ENCODE data around the gene SCN10A. TPM values are rescaled to one million over a fixed set of nuclear protein-coding genes. Genes with fewer than 3 reads are reported as not detected.

SCN10A gene
- total RNA-seq = not detected in 2 replicates

GRCh38 chr3:38816026-38816425, at the start of gene SCN10A:
SCN10A (minus strand) TSS chr3:38816217; CDS start chr3:38794010, 22,207 bp downstream.

GRCh38 chr3:38649500-38650247, 166.3 kb downstream of the SCN10A start, which contains the start of gene SCN5A:
SCN5A (minus strand) TSS chr3:38649687; CDS start chr3:38633307, 16,380 bp downstream.

Other genes starting within 250 kb of the SCN10A start
- gene SCN5A, start 166.5 kb downstream of the SCN10A start, total RNA-seq = 0.30 and 0.34 TPM in 2 replicates
- gene SCN11A, start 235.7 kb upstream of the SCN10A start, total RNA-seq = not detected in 2 replicates
- 15.6 and 17.7 TPM in 2 replicates for gene WDR48, start 235.8 kb upstream of the SCN10A start, total RNA-seq